CD14-positive monocyte (primary cell): Measurements from ENCODE around the gene ADAM8. TPM values are rescaled to one million over a fixed set of nuclear protein-coding genes. Genes with fewer than 3 reads are reported as not detected.

ENCODE experiments used
- DNase-seq, 3 donors: peaks; one replicate each; pipeline ENCODE4 v3.0.0-alpha.2; 2011 to 2022
- H2AFZ ChIP-seq: 2 replicates; pipeline ENCODE4 v1.6.0; 2012; ENCODE audit warnings: mild to moderate bottlenecking, low read depth, low read length, inconsistent platforms; ENCODE audit not compliant: insufficient read depth, poor library complexity, severe bottlenecking
- H3K27ac ChIP-seq, 2 donors: 1 replicate in 1 of 2; 2 replicates in 1 of 2; pipeline ENCODE4 v1.5.1; 2012 to 2013; ENCODE audit warnings: low read length in 2 of 2, control low read depth in 1 of 2, inconsistent platforms in 1 of 2, low read depth in 1 of 2, mild to moderate bottlenecking in 1 of 2
- H3K27me3 ChIP-seq, 2 donors: one replicate each; pipeline versions ENCODE4 v1.6.0 to v1.6.1; 2011 to 2013; ENCODE audit warnings: low read length in 2 of 2; ENCODE audit not compliant: control insufficient read depth in 2 of 2, insufficient read depth in 2 of 2
- H3K36me3 ChIP-seq, 2 donors: replicated peaks in 1 of 2; 1 replicate in 1 of 2; 2 replicates in 1 of 2; pipeline versions ENCODE4 v1.5.1 to v1.6.1; 2012 to 2013; ENCODE audit warnings: low read length in 2 of 2, control low read depth in 1 of 2, inconsistent platforms in 1 of 2, mild to moderate bottlenecking in 1 of 2; ENCODE audit not compliant: insufficient read depth in 2 of 2, control insufficient read depth in 1 of 2
- H3K4me1 ChIP-seq, 2 donors: 1 replicate in 1 of 2; 2 replicates in 1 of 2; pipeline versions ENCODE4 v1.5.1 to v1.6.1; 2012 to 2013; ENCODE audit warnings: low read length in 2 of 2, control low read depth in 1 of 2, inconsistent platforms in 1 of 2, mild to moderate bottlenecking in 1 of 2, moderate library complexity in 1 of 2; ENCODE audit not compliant: insufficient read depth in 2 of 2, control insufficient read depth in 1 of 2
- H3K4me2 ChIP-seq: replicated peaks from 2 replicates; pipeline ENCODE3; 2012; ENCODE audit warnings: low read length, moderate library complexity, mild to moderate bottlenecking; ENCODE audit not compliant: poor library complexity, severe bottlenecking; ENCODE audit errors: extremely low read depth
- H3K4me3 ChIP-seq, 3 experiments: fragments of 200-600 bp in 1 of 3; sonication (generic) in 1 of 3; replicated peaks in 1 of 3; 1 replicate in 2 of 3; 2 replicates in 1 of 3; pipeline ENCODE4 v1.5.1; 2011 to 2013; ENCODE audit warnings: low read length in 3 of 3, mild to moderate bottlenecking in 3 of 3, control low read depth in 2 of 3, low read depth in 2 of 3, inconsistent platforms in 1 of 3, moderate library complexity in 1 of 3
- H3K79me2 ChIP-seq: 2 replicates; pipeline ENCODE4 v1.6.0; 2012; ENCODE audit warnings: mild to moderate bottlenecking, control low read depth, inconsistent platforms, low read length, moderate library complexity; ENCODE audit not compliant: insufficient read depth
- H3K9ac ChIP-seq: 2 replicates; pipeline ENCODE4 v1.6.0; 2017; ENCODE audit warnings: low read length, mild to moderate bottlenecking; ENCODE audit not compliant: insufficient read depth, poor library complexity, severe bottlenecking
- H3K9me3 ChIP-seq, 2 donors: replicated peaks in 1 of 2; 1 replicate in 1 of 2; 2 replicates in 1 of 2; pipeline versions ENCODE4 v1.5.1 to v1.6.1; 2012 to 2013; ENCODE audit warnings: low read length in 2 of 2, control low read depth in 1 of 2; ENCODE audit not compliant: control insufficient read depth in 1 of 2, insufficient read depth in 1 of 2
- H4K20me1 ChIP-seq: 2 replicates; pipeline ENCODE4 v1.6.0; 2012; ENCODE audit warnings: mild to moderate bottlenecking, low read length, control low read depth, moderate library complexity; ENCODE audit not compliant: insufficient read depth
- H3K27ac Mint-ChIP-seq, 7 donors: one replicate each; pipeline ENCODE4 v1.8.0; 2020; ENCODE audit warnings: mild to moderate bottlenecking in 7 of 7, mixed read lengths in 7 of 7, moderate library complexity in 6 of 7, inconsistent platforms in 2 of 7
- H3K27me3 Mint-ChIP-seq, 3 donors: one replicate each; pipeline ENCODE4 v1.8.0; 2021 to 2022; ENCODE audit warnings: low read depth in 3 of 3, mild to moderate bottlenecking in 3 of 3, mixed read lengths in 3 of 3, moderate library complexity in 3 of 3, inconsistent platforms in 1 of 3
- H3K36me3 Mint-ChIP-seq, 2 donors: one replicate each; pipeline ENCODE4 v1.8.0; 2020; ENCODE audit warnings: mixed read lengths in 2 of 2, inconsistent platforms in 1 of 2, mild to moderate bottlenecking in 1 of 2
- H3K4me1 Mint-ChIP-seq: one replicate; pipeline ENCODE4 v1.8.0; 2020; ENCODE audit warnings: mild to moderate bottlenecking, mixed read lengths
- H3K4me3 Mint-ChIP-seq, 2 donors: one replicate each; pipeline ENCODE4 v1.8.0; 2020; ENCODE audit warnings: mild to moderate bottlenecking in 2 of 2, mixed read lengths in 2 of 2, moderate library complexity in 1 of 2
- H3K9me3 Mint-ChIP-seq, 7 donors: one replicate each; pipeline ENCODE4 v1.8.0; 2020 to 2022; ENCODE audit warnings: mixed read lengths in 7 of 7, mild to moderate bottlenecking in 6 of 7, moderate library complexity in 6 of 7, inconsistent platforms in 2 of 7
- CTCF ChIP-seq: fragments of 200-600 bp; IDR thresholded peaks from one replicate; pipeline ENCODE4 v1.8.0; 2022; ENCODE audit warnings: antibody characterized with exemption, mild to moderate bottlenecking
- WGBS: methylation state at CpG from one replicate; pipeline ENCODE4 v1.1.5; 2013; ENCODE audit warnings: missing lambda C conversion rate; ENCODE audit not compliant: insufficient coverage; 5-methylcytosine and 5-hydroxymethylcytosine counted together
- intact Hi-C, 2 donors: fragments of 100-400 bp; cut with micrococcal nuclease; formaldehyde crosslinking; loops; one replicate each; pipeline versions ENCODE4 v1.15.0 to v1.15.1; 2023
- polyA plus RNA-seq, 3 donors: library from polyadenylated mRNA; depleted of rRNA in 1 of 3; unstranded in 2 of 3; stranded (reverse) in 1 of 3; fragments of 300-500 nt in 2 of 3; fragments of >200 nt in 1 of 3; fragmentation: Illumina TruSeq in 2 of 3; gene quantifications; 1 replicate in 2 of 3; 2 replicates in 1 of 3; pipeline ENCODE4 v1.2.3, GENCODE V29; 2012 to 2021

The ADAM8 gene
- polyA plus RNA-seq, 3 donors, result 32.7 to 228 (median 72.8) TPM

DNA sequence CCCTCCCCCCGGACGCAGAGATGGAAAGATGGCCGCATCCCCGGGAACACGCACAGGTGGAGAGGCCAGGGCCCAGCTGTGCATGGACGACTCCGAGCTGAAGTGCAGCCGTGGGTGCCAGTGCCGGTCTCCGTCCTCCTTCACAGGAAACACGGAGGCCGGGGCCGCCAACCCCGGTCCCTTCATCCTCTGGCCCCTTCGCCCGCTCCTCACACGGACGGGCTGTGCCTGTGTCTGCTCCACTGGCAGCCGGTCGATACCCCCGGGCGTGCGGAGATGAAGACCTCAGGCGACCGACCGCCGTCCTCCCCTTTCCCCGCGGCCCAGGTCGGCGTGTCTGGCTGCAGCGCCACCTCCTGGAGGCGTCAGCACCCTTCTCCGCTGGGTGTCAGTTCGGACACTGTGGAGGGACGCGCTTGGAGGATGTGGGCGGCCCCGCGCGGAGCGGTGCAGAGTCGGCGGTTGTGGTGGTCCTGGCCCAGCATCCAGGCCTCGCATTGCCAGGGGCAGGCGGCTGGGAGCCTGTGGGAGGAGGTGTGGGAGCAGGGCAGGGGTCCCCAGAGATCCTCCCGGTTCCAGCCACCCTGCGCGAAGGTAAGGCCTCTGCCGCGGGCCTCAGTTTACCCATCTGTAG lies 41.9 kb upstream of the ADAM8 start:
- Mint-ChIP-seq H3K4me1 (peaks cover 9% of the 10 kb centered on the region), H3K36me3 (peaks cover 4 to 5% of the 10 kb centered on the region in 2 donors), H3K4me3 (peak overlapping the region; percentile 71 to 83), H3K9me3 (peaks cover 0 to 26% (median 16%) of the 10 kb centered on the region in 7 donors), H3K27me3 (peaks cover 20 to 33% (median 28%) of the 10 kb centered on the region in 3 donors), H3K27ac (peak overlapping the region in 1 of 7 donors; percentile 63)
- Histone ChIP-seq H3K4me1 (peaks cover 6 to 7% of the 10 kb centered on the region in 2 donors), H3K9me3 (peaks cover 6 to 8% of the 10 kb centered on the region in 2 donors), H3K4me2 (peak overlapping the region; percentile 74), H3K27me3 (peaks cover 0 to 13% of the 10 kb centered on the region in 2 donors), H3K27ac (no peak overlapping the region), H3K4me3 (peak overlapping the region in 2 of 3 experiments; percentile 10 to 56), H3K79me2 (no peaks in the 10 kb centered on the region), H3K36me3 (no peaks in the 10 kb centered on the region), H3K9ac (peak overlapping the region; percentile 36), H2AFZ (peak overlapping the region; percentile 73), H4K20me1 (no peaks in the 10 kb centered on the region)
- intact Hi-C loops, result loop anchor here in 1 of 2 donors (5.0 kb wide), 2 partner anchors 176 to 376 kb away; partner anchors contain the start of gene CFAP46
- TF ChIP-seq CTCF, result peak; percentile 94
- 10% methylated on average over 39 of the region's 51 CpGs for WGBS
- peak; percentile 61 to 70 (median 68) for DNase-seq

- H3K27me3 Mint-ChIP-seq, result peaks cover 18 to 28% (median 22%) of the 10 kb centered on the region in 3 donors
- H3K9me3 Mint-ChIP-seq, result peaks cover 0 to 21% (median 16%) of the 10 kb centered on the region in 7 donors
- WGBS, result no CpG with 5 or more reads among the region's 7 CpGs
- peaks cover 19% of the 10 kb centered on the region in 2 donors for H3K36me3 Mint-ChIP-seq
- Histone ChIP-seq H3K9me3 (peaks cover 6 to 8% of the 10 kb centered on the region in 2 donors), H4K20me1 (no peaks in the 10 kb centered on the region), H2AFZ (no peak overlapping the region), H3K4me1 (peaks cover 6 to 7% of the 10 kb centered on the region in 2 donors), H3K36me3 (peaks cover 11 to 17% of the 10 kb centered on the region in 2 donors), H3K79me2 (no peaks in the 10 kb centered on the region), H3K27ac (no peak overlapping the region), H3K9ac (no peak overlapping the region), H3K4me2 (no peak overlapping the region), H3K27me3 (peaks cover 0 to 13% of the 10 kb centered on the region in 2 donors), H3K4me3 (no peak overlapping the region)
- TF ChIP-seq CTCF, result no peak
- no peak for DNase-seq
- H3K27ac Mint-ChIP-seq, result no peak overlapping the region
- no peak overlapping the region for H3K4me3 Mint-ChIP-seq
- H3K4me1 Mint-ChIP-seq, result peaks cover 9% of the 10 kb centered on the region
- intact Hi-C loops, result loop anchor here in 1 of 2 donors (5.0 kb wide), 2 partner anchors 174 to 374 kb away; partner anchors contain the start of gene CFAP46
Observed at GRCh38 chr10:133316732-133317131, 40.1 kb upstream of the ADAM8 start.
